SIG-M5 (cell line): ENCODE results near the gene MAT2A.
"Not testable (repeated sequence)": the region's sequence is repeated elsewhere in the genome, so short reads cannot be mapped to it uniquely, and the experiment has no call there.

Experiments
- DNase-seq: peaks from one replicate; lab custom pipeline; 2025; lab: John Stamatoyannopoulos, UW

Gene MAT2A

DNA sequence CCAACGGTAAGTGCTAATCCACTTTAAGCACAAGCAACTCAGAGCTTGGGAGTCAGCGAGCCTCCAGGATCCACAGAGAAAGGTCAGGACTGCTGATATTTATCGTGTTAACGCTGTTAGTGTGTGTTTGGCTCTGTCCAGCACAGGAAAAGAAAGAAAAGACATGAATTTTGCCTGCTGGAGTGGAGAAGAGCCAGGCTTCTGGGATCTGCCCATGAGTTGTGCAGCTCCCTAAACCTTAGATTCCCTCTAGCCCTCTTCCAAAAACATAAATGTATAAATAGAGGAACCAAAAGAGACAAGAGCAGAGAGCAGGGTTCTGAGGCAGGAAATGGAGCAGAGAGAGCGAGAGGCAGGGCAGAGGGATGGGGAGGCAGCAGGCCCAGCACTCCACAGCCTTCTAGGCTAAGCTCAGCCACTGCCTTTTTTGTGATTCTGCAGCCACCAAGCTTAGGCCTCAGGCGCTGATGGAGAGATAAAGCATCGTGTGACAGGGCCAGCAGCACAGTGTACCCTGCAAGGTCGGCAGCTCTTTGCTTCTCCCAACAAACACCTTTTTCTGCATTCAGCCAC, 14.5 kb upstream of the MAT2A start:
- no peak for DNase-seq

DNA sequence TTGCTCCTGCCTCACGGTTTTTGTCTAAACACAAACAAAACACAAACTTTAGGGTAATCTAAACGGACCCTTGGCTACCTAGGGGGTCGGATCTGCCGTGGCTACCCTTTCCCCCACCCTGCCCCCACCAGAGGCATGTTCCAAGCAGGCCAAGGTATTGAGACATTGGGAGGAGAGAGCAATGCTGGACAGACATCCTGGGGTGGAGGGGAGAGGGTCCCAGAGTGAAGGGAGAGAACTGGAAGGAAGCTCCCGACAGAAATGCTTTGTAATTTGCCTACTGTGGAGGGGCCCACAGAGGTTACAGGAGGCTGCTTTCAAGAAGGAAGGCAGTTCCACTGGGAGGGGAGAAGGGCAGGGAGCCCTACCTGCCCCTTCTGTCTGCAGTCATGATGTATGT, 13.9 kb upstream of the MAT2A start:
- DNase-seq: no peak

DNA sequence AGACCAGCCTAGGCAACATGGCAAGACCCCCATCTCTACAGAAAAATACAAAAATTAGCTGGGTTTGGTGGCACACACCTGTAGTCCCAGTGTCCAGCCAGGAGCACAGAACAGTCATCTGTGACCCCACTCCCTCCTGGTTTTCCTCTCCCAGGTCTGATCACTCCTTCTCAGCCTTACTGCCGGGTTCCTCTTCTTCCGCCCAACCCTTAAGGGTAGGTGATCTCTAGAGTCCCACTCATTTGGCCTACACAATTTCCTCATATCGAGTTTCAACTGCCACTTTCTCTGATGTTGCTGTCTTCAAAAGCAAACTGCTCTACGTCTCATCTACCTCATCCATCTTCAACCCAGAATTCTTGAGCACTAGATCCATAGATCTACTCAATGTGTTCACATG, 13.4 kb upstream of the MAT2A start:
- no peak for DNase-seq

DNA sequence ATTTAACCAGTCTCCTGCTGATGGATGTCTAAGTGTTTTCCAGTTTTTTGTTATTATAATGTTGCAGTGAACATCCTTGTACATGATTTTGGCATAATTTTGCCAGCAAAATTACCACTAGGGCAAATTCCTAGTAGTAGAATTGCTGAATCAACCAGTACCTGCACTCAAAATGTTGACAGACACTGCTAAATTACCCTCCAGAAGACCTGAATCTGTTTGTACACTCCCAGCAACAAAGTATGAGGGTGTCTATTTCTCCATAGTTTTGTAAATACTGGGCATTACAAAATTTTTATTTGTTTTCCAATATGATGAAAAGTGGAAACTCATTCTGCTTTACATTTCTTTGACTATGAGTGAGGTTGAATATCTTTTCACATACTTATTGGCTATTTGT, 11.2 kb upstream of the MAT2A start:
- no peak for DNase-seq

DNA sequence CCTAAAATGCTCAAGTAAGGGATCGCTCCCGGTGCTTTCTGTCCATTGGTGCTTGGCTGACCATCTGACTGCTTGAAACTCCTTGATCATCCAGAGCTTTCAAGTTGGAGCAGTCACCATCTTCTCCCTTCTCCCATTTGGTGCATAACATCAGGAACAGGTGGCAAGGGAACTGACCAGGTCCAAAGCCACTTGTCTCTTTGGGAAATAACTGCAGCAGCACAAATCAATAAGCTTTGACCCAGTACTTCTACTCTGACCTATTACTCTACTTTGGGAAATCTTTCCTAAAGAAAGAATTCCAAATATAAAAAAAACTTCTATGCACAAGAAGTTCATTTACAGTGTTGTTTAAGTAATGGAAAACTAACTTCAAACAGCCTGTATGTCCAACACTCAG, 10.6 kb upstream of the MAT2A start:
- DNase-seq: no peak

DNA sequence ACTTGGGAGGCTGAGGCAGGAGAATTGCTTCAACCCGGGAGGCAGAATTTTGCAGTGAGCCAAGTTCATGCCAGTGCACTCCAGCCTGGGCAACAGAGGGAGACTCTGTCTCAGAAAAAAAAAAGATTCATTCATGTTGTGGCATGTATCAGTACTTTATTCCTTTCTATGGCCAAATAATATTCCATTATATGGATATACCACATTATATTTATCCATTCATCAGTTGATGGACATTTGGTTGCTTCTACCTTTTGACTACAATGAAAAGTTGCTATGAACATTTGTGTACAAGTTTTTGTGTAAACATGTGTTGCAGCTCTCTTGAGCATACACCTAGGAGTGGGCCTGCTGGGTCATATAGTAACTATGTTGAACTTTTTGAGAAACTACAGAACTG, 9.2 kb upstream of the MAT2A start:
- DNase-seq: no peak

DNA sequence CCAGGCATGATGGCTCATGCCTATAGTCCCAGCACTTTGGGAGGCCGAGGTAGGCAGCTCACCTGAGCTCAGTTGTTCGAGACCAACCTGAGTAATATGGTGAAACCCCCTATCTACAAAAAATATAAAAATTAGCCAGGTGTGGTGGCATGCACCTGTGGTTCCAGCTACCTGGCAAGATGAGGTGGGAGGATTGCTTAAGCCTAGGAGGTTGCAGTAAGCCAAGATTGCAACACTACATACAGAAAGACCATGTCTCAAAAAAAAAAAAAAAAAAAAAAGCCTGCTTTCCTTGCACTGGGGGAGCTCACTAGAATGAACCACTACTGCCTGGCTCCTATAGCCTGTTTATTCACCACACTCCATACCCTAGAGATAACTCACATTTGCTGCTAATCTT, 7.4 kb upstream of the MAT2A start:
- DNase-seq: no peak

DNA sequence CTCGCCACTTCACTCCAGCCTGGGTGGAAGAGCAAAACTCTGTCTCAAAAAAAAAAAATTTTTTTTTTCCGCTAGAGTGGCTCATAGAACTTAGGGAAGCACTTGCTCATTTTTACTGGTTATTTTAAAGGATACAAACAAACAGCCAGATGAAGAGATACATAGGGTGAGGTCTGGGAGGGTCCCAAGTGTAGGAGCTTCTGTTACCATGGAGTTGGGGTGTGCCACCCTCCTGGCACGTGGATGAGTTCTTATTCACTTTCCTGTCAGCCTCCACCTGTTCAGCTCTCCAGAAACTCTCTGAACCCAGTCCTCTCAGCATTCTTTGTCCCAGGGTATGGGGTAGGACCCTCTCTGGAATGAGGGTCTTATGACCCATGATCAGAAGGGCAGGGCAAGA, 4.9 kb upstream of the MAT2A start:
- DNase-seq: no peak

DNA sequence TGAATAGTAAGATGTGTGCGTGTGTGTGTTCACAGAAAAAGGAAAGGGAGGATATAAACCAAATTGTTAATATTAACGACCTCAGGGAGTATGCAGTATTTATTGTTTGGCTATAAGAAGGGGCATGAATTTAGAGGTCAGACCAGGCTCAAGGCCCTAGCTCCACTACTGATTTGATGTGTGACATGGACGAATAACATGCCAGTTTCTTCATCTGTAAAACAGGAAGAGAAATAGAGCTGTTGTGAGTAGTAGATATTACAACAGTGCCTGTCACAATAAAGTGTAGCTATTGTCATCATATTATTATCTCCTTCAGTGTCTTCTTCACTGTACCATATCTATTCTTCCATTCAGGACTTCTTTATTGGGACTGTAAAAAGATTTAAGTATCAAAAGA, 4.1 kb upstream of the MAT2A start:
- no peak for DNase-seq

DNA sequence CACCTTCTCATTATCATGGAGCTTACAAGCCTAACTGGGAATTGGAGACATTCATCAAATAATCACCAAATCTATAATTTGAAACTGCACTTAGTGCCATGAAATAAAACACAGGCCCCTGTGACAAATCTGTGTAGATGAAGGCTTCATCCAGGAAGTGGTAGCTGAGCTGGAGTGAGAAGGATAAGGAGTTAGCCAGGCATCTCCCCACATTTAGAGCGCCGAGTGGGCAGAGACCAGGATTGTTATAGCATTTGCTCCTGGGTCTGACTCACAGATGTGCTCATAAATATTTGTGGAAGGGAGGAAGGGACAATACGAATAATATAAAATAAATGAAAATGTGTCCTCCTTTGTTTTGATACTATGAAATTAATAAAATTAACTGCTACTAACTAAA, 2.5 kb upstream of the MAT2A start:
- no peak for DNase-seq

DNA sequence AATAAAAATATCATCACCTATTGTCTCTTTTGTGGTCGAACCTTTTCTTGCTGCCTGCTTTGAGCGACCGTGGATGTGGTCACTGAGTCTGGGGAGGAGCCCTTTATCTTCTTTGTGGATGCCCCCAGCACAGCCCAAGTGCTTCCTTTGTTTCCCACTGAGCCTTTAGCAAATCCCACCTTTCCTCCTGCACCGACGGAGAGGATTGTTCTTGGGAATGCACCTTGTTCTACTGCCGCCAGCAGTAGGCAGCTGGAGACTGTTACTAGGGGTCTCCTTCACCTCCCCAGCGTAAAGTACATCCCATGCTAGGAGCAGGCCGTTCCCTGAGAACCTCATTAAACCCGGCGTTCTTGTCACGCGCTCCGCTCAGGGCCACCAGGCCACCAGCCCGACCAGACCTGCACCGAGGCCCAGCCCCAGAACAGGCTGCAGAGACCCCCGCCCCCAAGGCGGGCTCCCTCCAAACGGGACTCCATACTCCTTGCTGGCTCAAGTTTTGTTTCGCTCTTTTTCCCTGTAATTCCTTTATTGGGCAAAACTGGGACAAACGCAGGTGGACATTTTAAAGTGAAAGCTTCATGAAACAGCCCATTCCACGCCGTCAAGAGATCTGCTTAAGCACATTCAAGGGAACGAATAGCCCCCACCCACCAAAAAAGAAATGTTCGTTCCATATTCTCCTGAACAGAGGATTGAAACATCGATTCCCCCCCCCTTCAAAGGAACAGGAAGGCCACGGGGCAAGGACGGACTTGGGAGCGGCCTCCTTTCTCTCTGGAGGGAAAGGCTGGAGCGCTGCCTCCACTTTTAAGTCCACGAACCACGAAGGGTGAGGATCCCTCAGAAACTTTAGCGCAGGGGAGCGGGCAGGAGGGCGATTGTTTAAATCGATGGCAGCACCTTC, 1.1 kb upstream of the MAT2A start:
- no peak for DNase-seq

DNA sequence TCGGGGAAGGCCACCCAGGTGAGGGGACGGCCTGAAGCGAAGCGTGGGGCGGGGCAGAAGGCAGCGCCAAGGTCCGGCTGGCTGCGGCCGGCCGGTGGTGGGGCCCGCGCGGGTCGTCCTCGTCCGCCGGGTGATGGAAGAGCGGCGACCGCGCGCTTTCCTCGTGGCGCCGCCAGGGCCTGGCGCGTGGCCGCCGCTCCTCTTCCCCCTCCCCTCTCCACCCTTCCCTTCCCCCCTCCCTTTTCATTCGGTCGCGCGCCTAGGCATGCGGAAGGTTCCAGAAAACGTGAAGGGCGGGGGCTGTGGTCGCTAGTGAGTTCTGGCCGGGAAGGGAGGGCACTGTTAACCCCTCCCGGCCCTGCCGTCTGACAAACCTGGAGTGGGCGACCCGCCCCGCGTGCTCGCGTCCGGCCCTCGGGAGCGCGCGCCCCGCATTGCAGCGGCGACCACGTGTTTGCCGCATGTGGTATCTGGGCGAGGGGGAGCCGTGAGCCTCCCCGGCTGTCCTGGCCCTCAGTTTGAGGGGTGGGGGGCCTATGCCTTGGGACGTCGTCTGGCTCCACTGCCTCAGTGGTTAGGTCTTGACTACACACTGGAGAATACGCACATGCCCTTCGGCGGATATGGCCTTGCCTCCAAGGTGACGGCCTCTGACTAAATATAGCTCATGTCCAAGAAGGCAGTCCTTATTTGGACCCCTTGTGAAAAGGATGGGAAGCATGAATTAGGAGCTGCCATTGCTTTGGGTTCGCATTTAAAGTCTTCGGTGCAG, 579 bp downstream of the MAT2A start:
- DNase-seq: no peak

DNA sequence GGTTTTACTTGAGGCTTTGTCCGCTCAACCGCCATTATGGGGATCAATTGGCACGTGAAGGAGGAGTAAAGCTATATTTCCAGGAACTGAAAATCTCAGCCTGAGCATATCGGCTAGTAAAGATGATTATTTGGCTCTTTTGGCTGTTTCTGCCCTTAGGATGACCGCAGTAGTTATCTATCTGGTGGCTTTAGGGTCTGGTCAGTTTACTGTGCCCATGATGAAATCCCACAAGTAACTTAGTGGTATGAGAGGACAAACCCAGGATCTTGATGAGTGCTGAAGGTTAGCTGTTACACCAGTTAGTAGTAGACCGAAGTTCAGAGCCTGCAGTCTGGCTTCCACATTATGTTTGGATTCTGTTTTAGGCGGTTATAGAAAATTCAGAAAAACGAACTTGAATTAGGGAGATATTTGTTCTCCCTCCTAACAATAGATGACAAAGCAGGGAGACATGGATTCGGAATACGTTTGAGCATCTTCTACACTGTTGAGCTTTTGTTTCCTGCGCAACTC, 1.2 kb downstream of the MAT2A start:
- no peak for DNase-seq

DNA sequence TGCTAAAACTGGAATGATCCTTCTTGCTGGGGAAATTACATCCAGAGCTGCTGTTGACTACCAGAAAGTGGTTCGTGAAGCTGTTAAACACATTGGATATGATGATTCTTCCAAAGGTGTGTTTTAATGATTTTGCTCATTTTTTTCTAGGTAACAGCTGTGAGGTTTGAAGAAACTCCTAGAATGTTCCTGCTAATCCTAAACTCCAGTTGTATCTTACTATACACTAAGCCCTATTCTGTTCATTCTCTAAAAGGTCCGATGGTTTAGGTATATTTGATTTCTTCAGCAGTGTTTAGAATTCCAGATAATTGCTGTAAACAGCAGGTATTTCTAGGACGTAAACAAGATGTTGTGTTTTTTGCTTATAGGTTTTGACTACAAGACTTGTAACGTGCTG, 2.3 kb downstream of the MAT2A start:
- no peak for DNase-seq

DNA sequence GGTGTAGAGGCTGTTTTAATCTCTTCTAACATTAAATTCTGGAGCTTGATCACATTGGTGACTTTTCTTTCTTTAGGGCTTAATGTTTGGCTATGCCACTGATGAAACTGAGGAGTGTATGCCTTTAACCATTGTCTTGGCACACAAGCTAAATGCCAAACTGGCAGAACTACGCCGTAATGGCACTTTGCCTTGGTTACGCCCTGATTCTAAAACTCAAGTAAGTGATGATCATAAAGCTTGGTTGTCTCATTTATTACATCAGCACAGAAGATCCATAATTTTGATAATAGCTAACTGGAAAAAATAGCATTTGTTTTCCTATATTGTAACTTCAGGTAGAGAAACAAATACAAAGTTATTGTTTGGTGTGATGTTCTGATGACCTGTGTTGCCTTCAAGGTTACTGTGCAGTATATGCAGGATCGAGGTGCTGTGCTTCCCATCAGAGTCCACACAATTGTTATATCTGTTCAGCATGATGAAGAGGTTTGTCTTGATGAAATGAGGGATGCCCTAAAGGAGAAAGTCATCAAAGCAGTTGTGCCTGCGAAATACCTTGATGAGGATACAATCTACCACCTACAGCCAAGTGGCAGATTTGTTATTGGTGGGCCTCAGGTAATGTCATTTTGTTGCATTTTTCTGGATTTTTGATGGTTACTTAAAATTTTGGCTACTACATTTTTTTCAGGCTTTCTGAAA, 2.9 kb downstream of the MAT2A start:
- DNase-seq: no peak

DNA sequence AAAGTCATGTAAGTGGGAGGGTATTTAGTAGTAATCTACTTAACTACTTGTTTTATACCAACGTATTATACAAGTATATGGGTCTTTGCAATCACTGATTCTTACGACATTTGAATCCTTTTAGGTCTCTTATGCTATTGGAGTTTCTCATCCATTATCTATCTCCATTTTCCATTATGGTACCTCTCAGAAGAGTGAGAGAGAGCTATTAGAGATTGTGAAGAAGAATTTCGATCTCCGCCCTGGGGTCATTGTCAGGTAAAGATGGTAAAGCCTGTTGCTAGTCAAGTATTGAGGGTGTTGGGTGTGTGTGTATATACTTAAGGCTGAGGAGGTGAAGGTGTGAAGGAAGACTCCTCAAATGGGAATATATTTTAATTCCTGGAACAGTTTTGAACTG, 3.8 kb downstream of the MAT2A start:
- DNase-seq: no peak

DNA sequence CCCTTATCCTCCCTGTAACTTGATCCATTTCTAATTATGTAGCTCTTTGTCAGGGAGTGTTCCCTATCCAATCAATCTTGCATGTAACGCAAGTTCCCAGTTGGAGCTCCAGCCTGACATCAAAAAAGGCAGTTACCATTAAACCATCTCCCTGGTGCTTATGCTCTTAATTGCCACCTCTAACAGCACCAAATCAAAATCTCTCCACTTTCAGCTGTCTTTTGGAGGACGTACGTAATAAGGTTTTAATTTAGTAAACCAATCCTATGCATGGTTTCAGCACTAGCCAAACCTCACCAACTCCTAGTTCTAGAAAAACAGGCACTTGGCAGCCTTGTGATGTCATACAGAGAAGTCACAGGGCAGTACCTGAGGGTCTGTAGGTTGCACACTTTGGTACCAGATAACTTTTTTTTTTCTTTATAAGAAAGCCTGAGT, 5.3 kb downstream of the MAT2A start:
- DNase-seq: not testable (repeated sequence)

DNA sequence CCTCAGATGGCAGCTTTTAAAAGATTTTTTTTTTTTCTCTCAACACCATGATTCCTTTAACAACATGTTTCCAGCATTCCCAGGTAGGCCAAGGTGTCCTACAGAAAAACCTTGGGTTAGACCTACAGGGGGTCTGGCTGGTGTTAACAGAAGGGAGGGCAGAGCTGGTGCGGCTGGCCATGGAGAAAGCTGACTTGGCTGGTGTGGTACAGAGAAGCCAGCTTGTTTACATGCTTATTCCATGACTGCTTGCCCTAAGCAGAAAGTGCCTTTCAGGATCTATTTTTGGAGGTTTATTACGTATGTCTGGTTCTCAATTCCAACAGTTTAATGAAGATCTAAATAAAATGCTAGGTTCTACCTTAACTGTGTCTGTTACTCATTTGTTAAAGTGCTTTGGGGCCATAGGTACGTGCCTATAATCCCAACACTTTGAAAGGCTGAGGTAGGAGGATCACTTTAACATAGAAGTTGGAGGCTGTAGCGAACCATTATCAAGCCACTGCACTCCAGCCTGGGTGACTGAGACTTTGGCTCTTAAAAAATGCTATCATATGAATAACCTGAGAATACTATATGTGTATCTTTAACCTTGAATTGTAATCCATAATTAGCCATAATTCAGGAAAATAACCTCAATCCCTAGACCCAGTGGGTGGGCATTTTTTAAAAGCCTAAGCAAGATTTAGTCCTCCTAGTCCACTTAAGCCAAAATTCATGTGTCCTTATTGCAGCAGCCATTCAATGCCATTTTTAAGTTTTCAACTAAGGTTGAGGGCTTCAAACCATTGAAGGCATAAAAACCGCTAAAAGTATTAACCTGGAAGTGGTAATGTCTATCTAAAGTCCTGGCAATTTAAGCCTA, 6.2 kb downstream of the MAT2A start:
- DNase-seq: not testable (repeated sequence)

DNA sequence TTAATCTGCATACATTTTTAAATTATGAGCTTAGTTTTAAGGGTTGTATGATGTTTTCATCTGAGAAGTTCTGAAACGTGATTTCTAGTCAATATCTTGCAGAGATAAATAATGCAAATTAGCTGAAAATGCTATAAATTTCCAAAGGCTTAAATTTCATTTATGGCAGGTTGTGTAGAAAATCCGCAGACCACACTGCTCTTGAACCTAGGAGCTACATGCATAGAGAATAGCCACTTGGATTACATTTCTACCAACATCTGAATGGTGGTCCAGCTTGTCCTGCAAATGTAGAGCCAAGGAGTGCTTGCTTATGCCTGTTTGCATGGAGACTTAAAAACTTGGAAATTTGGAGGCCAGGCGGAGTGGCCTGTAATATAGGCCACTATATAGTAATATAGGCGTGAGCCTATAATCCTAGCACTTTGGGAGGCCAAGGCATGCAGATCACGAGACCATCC, 6.8 kb downstream of the MAT2A start:
- DNase-seq: no peak

DNA sequence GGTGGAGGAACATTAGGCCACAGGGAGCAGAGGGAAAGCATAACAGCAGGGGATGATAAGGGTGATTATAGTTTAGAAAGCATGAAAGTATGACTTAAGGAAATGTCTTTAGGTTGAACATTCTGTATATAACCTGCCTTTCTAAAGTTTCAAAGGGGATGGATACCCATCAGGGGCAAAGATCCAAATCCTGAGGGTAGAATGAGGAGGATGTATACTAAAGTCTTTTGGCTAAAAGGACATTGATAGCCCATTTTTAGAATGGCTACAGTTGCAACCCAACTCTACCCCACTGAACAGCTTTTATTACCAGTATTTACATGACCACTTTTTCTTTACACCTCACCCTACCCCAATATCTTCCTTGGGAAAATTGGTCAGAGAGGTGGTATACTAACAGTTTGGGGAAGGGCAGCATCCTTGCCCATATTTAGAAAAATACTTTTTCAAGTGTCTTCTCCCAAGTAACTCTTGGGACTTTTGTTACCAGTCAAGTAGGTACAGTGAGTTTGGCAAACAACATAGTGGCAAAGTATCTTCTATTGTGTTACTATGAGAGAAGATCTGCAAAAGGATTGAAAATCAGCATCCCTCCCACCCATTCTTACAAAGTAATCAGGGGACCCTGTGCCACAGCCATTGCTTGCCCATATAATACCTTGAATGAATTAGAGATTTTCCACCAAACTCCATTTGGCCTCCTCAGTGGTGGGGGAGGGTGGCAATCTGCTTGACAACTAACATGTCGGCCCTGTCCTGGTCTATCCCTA, 8.3 kb downstream of the MAT2A start:
- no peak for DNase-seq
